Measurements from ENCODE around the gene EIF6. TPM values are rescaled to one million over a fixed set of nuclear protein-coding genes. Genes with fewer than 3 reads are reported as not detected.

Gene EIF6
- total and polyA plus RNA-seq, 2 donors (not counting 3 experiments of a cell fraction or from before 2014, with no cell fraction given) = 153 to 286 TPM

GRCh38 chr20:35276408-35276807 lies 8.2 kb downstream of the EIF6 start:
- peaks cover 16 to 25% of the 10 kb centered on the region in 2 experiments for H3K36me3 ChIP-seq (ENCODE audit: control insufficient read depth in 2 of 2, extremely low read depth in 1 of 2, insufficient read depth in 2 of 2, low read length in 2 of 2)
- no peak for TF ChIP-seq EZH2 (IDR thresholded peaks at IDR 0.05; ENCODE audit: borderline replicate concordance, low read depth, low read length, severe bottlenecking)
- TF ChIP-seq MYC (IDR thresholded peaks at IDR 0.05; ENCODE audit: low read depth, low read length) = no peak
- no peak overlapping the region for H3K9ac ChIP-seq (replicated peaks; ENCODE audit: extremely low read depth, insufficient read depth, low read length)
- H3K27me3 ChIP-seq (ENCODE audit: control insufficient read depth in 2 of 2, insufficient read depth in 2 of 2, low read length in 2 of 2) = no peaks in the 10 kb centered on the region
- no peak overlapping the region for H3K4me3 ChIP-seq (replicated peaks in 1 of 3; ENCODE audit: insufficient read depth in 1 of 3, low read depth in 1 of 3, low read length in 3 of 3)
- H3K9me1 ChIP-seq (replicated peaks; ENCODE audit: control insufficient read depth, extremely low read depth, insufficient read depth, low read length) = no peaks in the 10 kb centered on the region
- intact Hi-C loops (cut with micrococcal nuclease) (no loop called here), dilution Hi-C loops (cut with MboI; ENCODE audit: extremely low pct_ligation_motif_present, low sequenced_read_pairs) (no loop called here)
- FAIRE-seq (no peak), DNase-seq (ENCODE audit: low read depth, low spot score) (no peak)
- no peaks in the 10 kb centered on the region for H4K20me1 ChIP-seq (replicated peaks; ENCODE audit: control insufficient read depth, extremely low read depth, insufficient read depth, low read length)
- no peaks in the 10 kb centered on the region for H3K9me3 ChIP-seq (replicated peaks; ENCODE audit: control insufficient read depth, insufficient read depth, low read length)
- no peak overlapping the region for H2AFZ ChIP-seq (ENCODE audit: low read depth, low read length)
- H3K4me2 ChIP-seq (ENCODE audit: insufficient read depth, low read length) = peak overlapping the region; percentile 61
- ChIA-PET CTCF (interaction anchor here (0.5 to 2.7 kb wide), 4 partner anchors 90 to 180 kb away, joined by 3 to 15 read pairs (median 8); partner anchors contain the start of gene EDEM2), POLR2A (no interaction called here)
- no TSS peak for BruUV-seq (replicated peaks)
- peaks cover 17% of the 10 kb centered on the region for H3K79me2 ChIP-seq (ENCODE audit: control insufficient read depth, insufficient read depth, low read length)
- H3K4me1 ChIP-seq (ENCODE audit: control insufficient read depth, extremely low read depth, insufficient read depth, low read length) = peaks cover 7% of the 10 kb centered on the region
- H3K27ac ChIP-seq (ENCODE audit: insufficient read depth, low read depth, low read length) = peak overlapping the region; percentile 89

DNA sequence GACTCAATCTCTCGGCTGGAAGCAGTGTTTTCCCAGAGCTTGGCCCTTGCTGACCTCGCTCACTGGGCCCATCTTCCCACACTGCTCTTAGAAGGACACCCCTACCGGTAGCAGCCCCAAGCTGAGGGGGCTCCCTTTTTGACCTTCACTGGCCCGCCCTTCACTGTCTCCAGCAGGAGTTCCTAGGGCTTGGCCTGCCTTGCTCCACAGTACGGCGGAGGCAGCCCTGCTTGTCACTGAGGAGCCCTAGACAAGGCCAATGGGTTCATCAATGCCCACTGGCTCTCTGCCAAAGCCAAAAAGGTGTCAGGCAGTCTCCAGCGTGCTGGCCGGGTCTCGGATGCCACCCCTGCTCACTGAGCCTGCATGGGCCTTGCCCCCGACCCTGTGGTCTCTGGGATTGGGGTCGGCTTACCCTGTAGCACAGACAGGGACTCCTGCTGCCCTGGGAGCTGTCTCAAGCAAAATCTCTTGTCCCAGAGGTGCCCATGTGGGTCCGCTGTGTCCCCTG lies 8.8 kb downstream of the EIF6 start:
- no peaks in the 10 kb centered on the region for H3K9me3 ChIP-seq (replicated peaks; ENCODE audit: control insufficient read depth, insufficient read depth, low read length)
- no peak overlapping the region for H3K4me2 ChIP-seq (ENCODE audit: insufficient read depth, low read length)
- no peaks in the 10 kb centered on the region for H3K9me1 ChIP-seq (replicated peaks; ENCODE audit: control insufficient read depth, extremely low read depth, insufficient read depth, low read length)
- dilution Hi-C loops (cut with MboI; ENCODE audit: extremely low pct_ligation_motif_present, low sequenced_read_pairs) (no loop called here), intact Hi-C loops (cut with micrococcal nuclease) (no loop called here)
- BruUV-seq (replicated peaks) = no TSS peak
- no peak for DNase-seq (ENCODE audit: low read depth, low spot score)
- H3K4me1 ChIP-seq (ENCODE audit: control insufficient read depth, extremely low read depth, insufficient read depth, low read length) = peaks cover 7% of the 10 kb centered on the region
- H3K36me3 ChIP-seq (ENCODE audit: control insufficient read depth in 2 of 2, extremely low read depth in 1 of 2, insufficient read depth in 2 of 2, low read length in 2 of 2) = peaks cover 16 to 23% of the 10 kb centered on the region in 2 experiments
- H4K20me1 ChIP-seq (replicated peaks; ENCODE audit: control insufficient read depth, extremely low read depth, insufficient read depth, low read length) = no peaks in the 10 kb centered on the region
- no peak for FAIRE-seq
- no peak overlapping the region for H3K27ac ChIP-seq (ENCODE audit: insufficient read depth, low read depth, low read length)
- no peak overlapping the region for H3K9ac ChIP-seq (replicated peaks; ENCODE audit: extremely low read depth, insufficient read depth, low read length)
- TF ChIP-seq JUN (IDR thresholded peaks at IDR 0.05; ENCODE audit: borderline replicate concordance, insufficient read depth, insufficient read length, low read depth) (no peak), MYC (IDR thresholded peaks at IDR 0.05; ENCODE audit: low read depth, low read length) (no peak), FOS (IDR thresholded peaks at IDR 0.05; ENCODE audit: borderline replicate concordance, insufficient read depth, low read length) (no peak), POLR2AphosphoS5 (IDR thresholded peaks at IDR 0.05; ENCODE audit: insufficient read depth, low read depth, low read length) (no peak), GATA2 (IDR thresholded peaks at IDR 0.05; ENCODE audit: insufficient read depth, insufficient read length, low read depth, low read length) (no peak), EZH2 (IDR thresholded peaks at IDR 0.05; ENCODE audit: borderline replicate concordance, low read depth, low read length, severe bottlenecking) (no peak), POLR2A (IDR thresholded peaks at IDR 0.05; ENCODE audit: low read depth, low read length) (no peak)
- TF ChIP-seq, protein P1, sequence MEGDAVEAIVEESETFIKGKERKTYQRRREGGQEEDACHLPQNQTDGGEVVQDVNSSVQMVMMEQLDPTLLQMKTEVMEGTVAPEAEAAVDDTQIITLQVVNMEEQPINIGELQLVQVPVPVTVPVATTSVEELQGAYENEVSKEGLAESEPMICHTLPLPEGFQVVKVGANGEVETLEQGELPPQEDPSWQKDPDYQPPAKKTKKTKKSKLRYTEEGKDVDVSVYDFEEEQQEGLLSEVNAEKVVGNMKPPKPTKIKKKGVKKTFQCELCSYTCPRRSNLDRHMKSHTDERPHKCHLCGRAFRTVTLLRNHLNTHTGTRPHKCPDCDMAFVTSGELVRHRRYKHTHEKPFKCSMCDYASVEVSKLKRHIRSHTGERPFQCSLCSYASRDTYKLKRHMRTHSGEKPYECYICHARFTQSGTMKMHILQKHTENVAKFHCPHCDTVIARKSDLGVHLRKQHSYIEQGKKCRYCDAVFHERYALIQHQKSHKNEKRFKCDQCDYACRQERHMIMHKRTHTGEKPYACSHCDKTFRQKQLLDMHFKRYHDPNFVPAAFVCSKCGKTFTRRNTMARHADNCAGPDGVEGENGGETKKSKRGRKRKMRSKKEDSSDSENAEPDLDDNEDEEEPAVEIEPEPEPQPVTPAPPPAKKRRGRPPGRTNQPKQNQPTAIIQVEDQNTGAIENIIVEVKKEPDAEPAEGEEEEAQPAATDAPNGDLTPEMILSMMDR (IDR thresholded peaks at IDR 0.05; ENCODE audit: extremely low read depth in 1 of 2, insufficient read depth in 1 of 2, low read depth in 1 of 2, low read length in 2 of 2) = no peak
- TF ChIP-seq, protein P2, sequence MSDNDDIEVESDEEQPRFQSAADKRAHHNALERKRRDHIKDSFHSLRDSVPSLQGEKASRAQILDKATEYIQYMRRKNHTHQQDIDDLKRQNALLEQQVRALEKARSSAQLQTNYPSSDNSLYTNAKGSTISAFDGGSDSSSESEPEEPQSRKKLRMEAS (IDR thresholded peaks at IDR 0.05; ENCODE audit: insufficient read depth, insufficient read length) = no peak
- H3K4me3 ChIP-seq (replicated peaks in 1 of 3; ENCODE audit: insufficient read depth in 1 of 3, low read depth in 1 of 3, low read length in 3 of 3) = no peak overlapping the region
- POLR2A ChIA-PET = interaction anchor here (0.8 to 1.3 kb wide), 2 partner anchors 9 to 417 kb away, joined by 3 read pairs; partner anchors contain the start of gene EIF6
- H2AFZ ChIP-seq (ENCODE audit: low read depth, low read length) = no peak overlapping the region
- CTCF ChIA-PET = interaction anchor here (0.8 to 2.7 kb wide), 5 partner anchors 129 to 180 kb away, joined by 3 to 15 read pairs (median 5); partner anchors contain the start of gene EDEM2
- H3K27me3 ChIP-seq (ENCODE audit: control insufficient read depth in 2 of 2, insufficient read depth in 2 of 2, low read length in 2 of 2) = no peaks in the 10 kb centered on the region
- peaks cover 15% of the 10 kb centered on the region for H3K79me2 ChIP-seq (ENCODE audit: control insufficient read depth, insufficient read depth, low read length)

Measured in endothelial cell of umbilical vein (primary cell).